GM12878 (cell line): ENCODE data around the gene BAZ2B. TPM values are rescaled to one million over a fixed set of nuclear protein-coding genes. Genes with fewer than 3 reads are reported as not detected.

Experiments used
- ATAC-seq: fragments of 200-7000 bp; cut with Tn5 transposase; 3 replicates; pipeline ENCODE4 v1.9.1; 2020; ENCODE audit warnings: mild to moderate bottlenecking, moderate library complexity
- BruUV-seq: library from RNA; stranded (reverse); fragments of 400-500 nt; replicated peaks from 2 replicates; lab custom pipeline; 2021; lab: Mats Ljungman, UMichigan
- CTCF ChIA-PET: fragments of 300-600 bp; sonication (Branson Sonifier 250); formaldehyde crosslinking; extraction: SDS; loops from one replicate; lab custom pipeline; 2021; ENCODE audit warnings: inconsistent platforms; lab: Yijun Ruan, JAX
- POLR2A ChIA-PET: fragments of 350-600 bp; formaldehyde crosslinking; extraction: SDS; loops from one replicate; lab custom pipeline; 2021; ENCODE audit warnings: inconsistent platforms; lab: Charles Lee
- RAD21 ChIA-PET: fragments of 300-600 bp; sonication (Branson Sonifier 250); formaldehyde crosslinking; loops from one replicate; lab custom pipeline; 2023; ENCODE audit warnings: antibody characterized with exemption; ENCODE audit not compliant: unreplicated experiment; lab: Charles Lee
- SMC1A ChIA-PET: fragments of 300-600 bp; sonication (Branson Sonifier 250); formaldehyde crosslinking; loops from one replicate; lab custom pipeline; 2023; ENCODE audit not compliant: unreplicated experiment, uncharacterized antibody; lab: Charles Lee
- DNase-seq: peaks from one replicate; pipeline ENCODE4 v3.0.0-alpha.2; 2011; ENCODE audit warnings: low read depth, low spot score
- FAIRE-seq: peaks from 3 replicates; lab custom pipeline; 2011; peaks lifted over from hg19 to GRCh38; lab: Jason Lieb, UNC
- H2AFZ ChIP-seq: 2 replicates; pipeline ENCODE4 v1.6.0; 2011; ENCODE audit warnings: low read depth, low read length, control low read depth; ENCODE audit not compliant: control insufficient read depth
- H3K27ac ChIP-seq: 2 replicates; pipeline ENCODE4 v1.5.1; 2011; ENCODE audit warnings: control low read depth; ENCODE audit not compliant: control insufficient read depth, insufficient read depth
- H3K27me3 ChIP-seq, 2 experiments: replicated peaks in 1 of 2; 2 replicates each; pipeline versions ENCODE4 v1.6.0 to v1.6.1; 2011; ENCODE audit warnings: low read length in 1 of 2; ENCODE audit not compliant: control insufficient read depth in 2 of 2, insufficient read depth in 2 of 2
- H3K36me3 ChIP-seq, 2 experiments: 2 replicates each; pipeline ENCODE4 v1.5.1; 2011; ENCODE audit warnings: low read length in 1 of 2; ENCODE audit not compliant: control insufficient read depth in 2 of 2, insufficient read depth in 2 of 2
- H3K4me1 ChIP-seq: 2 replicates; pipeline ENCODE4 v1.6.1; 2011; ENCODE audit warnings: mild to moderate bottlenecking, low read length, moderate library complexity, mixed read lengths; ENCODE audit not compliant: control insufficient read depth, insufficient read depth
- H3K4me2 ChIP-seq: 2 replicates; pipeline ENCODE4 v1.6.0; 2011; ENCODE audit warnings: control low read depth; ENCODE audit not compliant: control insufficient read depth, insufficient read depth
- H3K4me3 ChIP-seq: fragments of 200-600 bp; sonication (generic); 2 replicates; pipeline ENCODE4 v1.5.1; 2016
- H3K79me2 ChIP-seq: 2 replicates; pipeline ENCODE4 v1.6.0; 2011; ENCODE audit warnings: low read length; ENCODE audit not compliant: control insufficient read depth, insufficient read depth
- H3K9ac ChIP-seq: 2 replicates; pipeline ENCODE4 v1.8.0; 2011; ENCODE audit warnings: low read length, control low read depth, mixed read lengths; ENCODE audit not compliant: control insufficient read depth, insufficient read depth
- H3K9me3 ChIP-seq: replicated peaks from 3 replicates; pipeline ENCODE4 v1.5.1; 2011; ENCODE audit warnings: mild to moderate bottlenecking, low read length; ENCODE audit not compliant: control insufficient read depth, insufficient read depth
- H4K20me1 ChIP-seq: 2 replicates; pipeline ENCODE4 v1.6.0; 2011; ENCODE audit not compliant: control insufficient read depth, insufficient read depth
- ASH2L ChIP-seq: fragments of 300-600, 200-600 bp; sonication (generic); IDR thresholded peaks from 2 replicates; pipeline ENCODE4 v1.6.1; 2017; ENCODE audit warnings: low read depth, mild to moderate bottlenecking, borderline replicate concordance
- CHD4 ChIP-seq: fragments of 200-600 bp; sonication (generic); IDR thresholded peaks from 2 replicates; pipeline ENCODE4 v1.6.1; 2016; ENCODE audit warnings: mild to moderate bottlenecking
- CREB1 ChIP-seq: IDR thresholded peaks from 2 replicates; pipeline ENCODE4 v1.6.1; 2012; ENCODE audit warnings: low read depth, mild to moderate bottlenecking, inconsistent platforms
- KDM1A ChIP-seq: fragments of 200-600 bp; sonication (generic); IDR thresholded peaks from 2 replicates; pipeline ENCODE4 v1.6.1; 2016; ENCODE audit warnings: borderline replicate concordance
- MTA2 ChIP-seq: fragments of 450-650 bp; IDR thresholded peaks from 2 replicates; pipeline ENCODE4 v1.6.1; 2016; ENCODE audit warnings: low read depth, mild to moderate bottlenecking, moderate library complexity
- NR2C1 ChIP-seq: fragments of 450-650 bp; IDR thresholded peaks from 2 replicates; pipeline ENCODE4 v1.6.1; 2017; ENCODE audit warnings: antibody characterized with exemption, mild to moderate bottlenecking, moderate library complexity
- PRDM15 ChIP-seq: fragments of 450-650 bp; formaldehyde crosslinking; IDR thresholded peaks from 2 replicates; pipeline ENCODE4 v1.4.0; 2020; ENCODE audit warnings: mild to moderate bottlenecking, moderate library complexity
- ZNF384 ChIP-seq: IDR thresholded peaks from 2 replicates; pipeline ENCODE4 v1.6.1; 2012; ENCODE audit warnings: low read depth, mild to moderate bottlenecking, low read length, improper control_type of control experiment, borderline replicate concordance
- ZNF592 ChIP-seq: fragments of 450-650 bp; IDR thresholded peaks from 2 replicates; pipeline ENCODE4 v1.6.1; 2017; ENCODE audit warnings: mild to moderate bottlenecking, moderate library complexity
- ZNF687 ChIP-seq: fragments of 450-650 bp; IDR thresholded peaks from 2 replicates; pipeline ENCODE4 v1.6.1; 2017; ENCODE audit warnings: mild to moderate bottlenecking, moderate library complexity
- WGBS: methylation state at CpG from one replicate; pipeline ENCODE4 v1.1.6; 2016; ENCODE audit warnings: low lambda C conversion rate; ENCODE audit not compliant: insufficient replicate concordance, insufficient coverage; ENCODE audit errors: missing lambda C conversion rate; 5-methylcytosine and 5-hydroxymethylcytosine counted together
- in situ Hi-C: fragments of 300-500 bp; cut with MboI; formaldehyde crosslinking; loops from 9 replicates; pipeline ENCODE4 v1.14.3; 2018; ENCODE audit warnings: mixed read lengths
- intact Hi-C: fragments of 100-400 bp; cut with micrococcal nuclease; formaldehyde crosslinking; loops from one replicate; pipeline ENCODE4 v1.14.2; 2022; ENCODE audit not compliant: unreplicated experiment
- polyA plus RNA-seq, 11 experiments: library from polyadenylated mRNA; depleted of rRNA in 4 of 11; unstranded in 6 of 11; stranded (reverse) in 5 of 11; fragments of >200 nt; fragmentation: Nextera tagmentation in 4 of 11; fragmentation: Illumina TruSeq in 1 of 11; extraction: Ambion mirVana in 4 of 11; extraction: Trizol in 1 of 11; gene quantifications; 1 replicate in 1 of 11; 2 replicates in 10 of 11; pipeline versions ENCODE4 v1.2.1 to v1.2.3, GENCODE V29; 2011 to 2016; ENCODE audit warnings: inconsistent platforms in 2 of 11, missing spikeins in 2 of 11, low read depth in 1 of 11
- total RNA-seq, 4 experiments: library from RNA; depleted of rRNA in 3 of 4; stranded (reverse); fragments of >200 nt in 3 of 4; fragmentation: Illumina TruSeq in 1 of 4; extraction: Trizol in 1 of 4; gene quantifications; 2 replicates each; pipeline versions ENCODE4 v1.2.1 to v1.2.3, GENCODE V29; 2013 to 2021

Gene BAZ2B
- total and polyA plus RNA-seq, 10 of the 15 experiments (the other 5 are each of a cell fraction or from before 2014, with no cell fraction given) = 8.8 to 49.7 (median 24.7) TPM

GRCh38 chr2:159508140-159508539, 108.2 kb downstream of the BAZ2B start (continued):
- no peak for TF ChIP-seq PRDM15 (CRISPR knock-in tag)
- no peak for TF ChIP-seq CREB1

GRCh38 chr2:159506764-159507440, 109.4 kb downstream of the BAZ2B start:
- H3K4me2 ChIP-seq = no peak overlapping the region
- H3K9me3 ChIP-seq = no peaks in the 10 kb centered on the region
- ChIA-PET RAD21 (no interaction called here), CTCF (interaction anchor here (1.4 to 2.7 kb wide), 2 partner anchors 9 to 14 kb away, joined by 4 to 11 read pairs; no protein-coding TSS in a partner anchor), SMC1A (interaction anchor here (1.2 to 1.7 kb wide), 2 partner anchors 9 to 14 kb away, joined by 3 to 10 read pairs; no protein-coding TSS in a partner anchor), POLR2A (no interaction called here)
- DNase-seq (no peak), ATAC-seq (peak; percentile 30; the same call in 1 of the 3 replicates), FAIRE-seq (no peak)
- no peak overlapping the region for H2AFZ ChIP-seq
- no peak overlapping the region for H3K27ac ChIP-seq
- in situ Hi-C loops = no loop called here
- H3K27me3 ChIP-seq = no peaks in the 10 kb centered on the region
- no TSS peak for BruUV-seq
- no peaks in the 10 kb centered on the region for H4K20me1 ChIP-seq
- intact Hi-C loops = no loop called here
- WGBS = 45% methylated on average over 2 of the region's 2 CpGs
- H3K4me1 ChIP-seq = no peaks in the 10 kb centered on the region
- no peak overlapping the region for H3K9ac ChIP-seq
- H3K79me2 ChIP-seq = no peaks in the 10 kb centered on the region
- no peaks in the 10 kb centered on the region for H3K36me3 ChIP-seq
- no peak overlapping the region for H3K4me3 ChIP-seq
- TF ChIP-seq NR2C1 (no peak), ZNF687 (no peak), MTA2 (no peak), CHD4 (no peak), ZNF592 (no peak), KDM1A (no peak), ASH2L (no peak), ZNF384 (no peak)
